Prostate gland (tissue), 2 donors: Measurements from ENCODE around the gene NEDD1.

Experiments used
- CTCF ChIP-seq, 4 experiments: fragments of 200-600 bp in 2 of 4; fragments of 450-650 bp in 2 of 4; sonication (generic) in 2 of 4; IDR thresholded peaks; 1 replicate in 3 of 4; 2 replicates in 1 of 4; pipeline ENCODE4 v1.5.1; 2016 to 2019; ENCODE audit warnings: antibody characterized with exemption in 4 of 4, mild to moderate bottlenecking in 2 of 4, moderate library complexity in 2 of 4
- POLR2AphosphoS5 ChIP-seq: sonication (generic); formaldehyde crosslinking; IDR thresholded peaks from one replicate; pipeline ENCODE4 v1.6.1; 2017; ENCODE audit warnings: antibody characterized with exemption

GRCh38 chr12:96878704-96879103 lies 28.4 kb upstream of the NEDD1 start:
- TF ChIP-seq POLR2AphosphoS5 (no peak), CTCF (IDR thresholded peaks at IDR 0.05) (no peak)
